Small intestine (tissue), 7 donors: ENCODE measurements around the gene GABBR1. TPM values are rescaled to one million over a fixed set of nuclear protein-coding genes. Genes with fewer than 3 reads are reported as not detected.

Experiments
- DNase-seq, 2 donors: peaks; one replicate each; pipeline versions ENCODE4 v3.0.0 to v3.0.0-alpha.2; 2013
- FAIRE-seq: peaks from 2 replicates; lab custom pipeline; 2012; peaks lifted over from hg19 to GRCh38; lab: Jason Lieb, UNC
- H3K27ac ChIP-seq, 3 donors: one replicate each; pipeline ENCODE4 v1.5.1; 2013; ENCODE audit warnings: low read length in 2 of 3, mild to moderate bottlenecking in 2 of 3, control low read depth in 1 of 3, inconsistent platforms in 1 of 3, low read depth in 1 of 3, moderate library complexity in 1 of 3
- H3K27me3 ChIP-seq, 3 donors: one replicate each; pipeline ENCODE4 v1.6.1; 2013; ENCODE audit warnings: low read length in 3 of 3, inconsistent platforms in 1 of 3; ENCODE audit not compliant: control insufficient read depth in 3 of 3, insufficient read depth in 3 of 3
- H3K36me3 ChIP-seq, 3 donors: one replicate each; pipeline ENCODE4 v1.6.1; 2013; ENCODE audit warnings: low read length in 3 of 3, inconsistent platforms in 1 of 3, low read depth in 1 of 3, mild to moderate bottlenecking in 1 of 3, moderate library complexity in 1 of 3; ENCODE audit not compliant: control insufficient read depth in 3 of 3, insufficient read depth in 2 of 3
- H3K4me1 ChIP-seq, 3 donors: one replicate each; pipeline ENCODE4 v1.6.1; 2013; ENCODE audit warnings: low read length in 2 of 3, inconsistent platforms in 1 of 3, low read depth in 1 of 3, mild to moderate bottlenecking in 1 of 3, moderate library complexity in 1 of 3; ENCODE audit not compliant: control insufficient read depth in 3 of 3, insufficient read depth in 2 of 3
- H3K4me3 ChIP-seq, 3 donors: one replicate each; pipeline ENCODE4 v1.5.1; 2013; ENCODE audit warnings: low read length in 3 of 3, control low read depth in 1 of 3, inconsistent platforms in 1 of 3, low read depth in 1 of 3, mild to moderate bottlenecking in 1 of 3, moderate library complexity in 1 of 3
- H3K9me3 ChIP-seq, 2 donors: one replicate each; pipeline ENCODE4 v1.6.1; 2013; ENCODE audit warnings: low read depth in 1 of 2, low read length in 1 of 2; ENCODE audit not compliant: control insufficient read depth in 2 of 2, insufficient read depth in 1 of 2
- WGBS, 3 donors: extraction: QIAGEN DNeasy Blood & Tissue Kit; methylation state at CpG; one replicate each; pipeline ENCODE4 v1.1.7; 2013; 5-methylcytosine and 5-hydroxymethylcytosine counted together
- polyA plus RNA-seq, 4 donors: library from polyadenylated mRNA; stranded (reverse) in 3 of 4; unstranded in 1 of 4; fragments of 200-250 nt in 3 of 4; fragments of 120-200 nt in 1 of 4; gene quantifications; one replicate each; pipeline versions ENCODE4 v1.2.1 to v1.2.3, GENCODE V29; 2013
- donor health status: healthy with polysubstance abuse.
- donor health status: control.
- donor health status: control.
- donor health status: Bipolar disorder and iron deficiency.
- donor health status: healthy.

Gene GABBR1
- polyA plus RNA-seq, 4 donors: 0.22 to 12.2 (median 7.1) TPM

- 27 to 30% (median 30%) methylated on average over 5 of the region's 5 CpGs for WGBS, 3 donors
- FAIRE-seq: no peak
- Histone ChIP-seq H3K27me3 (peaks cover 0 to 37% (median 12%) of the 10 kb centered on the region in 3 donors), H3K36me3 (no peaks in the 10 kb centered on the region), H3K4me3 (no peak overlapping the region), H3K9me3 (no peaks in the 10 kb centered on the region), H3K4me1 (peaks cover 0 to 4% (median 0%) of the 10 kb centered on the region in 3 donors), H3K27ac (peak overlapping the region in 1 of 3 donors; percentile 1)
- peak; percentile 54 to 58 for DNase-seq
Measured at GRCh38 chr6:29552512-29553051, 80.4 kb downstream of the GABBR1 start.

GRCh38 chr6:29547573-29547972 lies 85.4 kb downstream of the GABBR1 start:
- FAIRE-seq (no peak), DNase-seq (no peak)
- Histone ChIP-seq H3K9me3 (no peaks in the 10 kb centered on the region), H3K27me3 (peaks cover 0 to 6% (median 0%) of the 10 kb centered on the region in 3 donors), H3K27ac (no peak overlapping the region), H3K36me3 (no peaks in the 10 kb centered on the region), H3K4me1 (no peaks in the 10 kb centered on the region), H3K4me3 (no peak overlapping the region)
- 34 to 42% (median 38%) methylated on average over 3 of the region's 3 CpGs for WGBS, 3 donors

GRCh38 chr6:29537714-29538403 lies 95.1 kb downstream of the GABBR1 start:
- FAIRE-seq (no peak), DNase-seq (no peak)
- 65 to 75% (median 65%) methylated on average over 4 of the region's 4 CpGs for WGBS, 3 donors

GRCh38 chr6:29532320-29532951 lies 100.5 kb downstream of the GABBR1 start:
- H3K4me1 ChIP-seq: no peaks in the 10 kb centered on the region
- no peaks in the 10 kb centered on the region for H3K36me3 ChIP-seq
- H3K27me3 ChIP-seq: no peaks in the 10 kb centered on the region
- FAIRE-seq (no peak), DNase-seq (no peak)
- H3K27ac ChIP-seq: no peak overlapping the region
- no peak overlapping the region for H3K4me3 ChIP-seq
- 14 to 69% (median 34%) methylated on average over 2 of the region's 2 CpGs for WGBS, 3 donors
- no peaks in the 10 kb centered on the region for H3K9me3 ChIP-seq

More at GRCh38 chr6:29537714-29538403, 95.1 kb downstream of the GABBR1 start:
- Histone ChIP-seq H3K4me3 (no peak overlapping the region), H3K4me1 (no peaks in the 10 kb centered on the region), H3K36me3 (no peaks in the 10 kb centered on the region), H3K9me3 (no peaks in the 10 kb centered on the region), H3K27ac (no peak overlapping the region), H3K27me3 (no peaks in the 10 kb centered on the region)

DNA sequence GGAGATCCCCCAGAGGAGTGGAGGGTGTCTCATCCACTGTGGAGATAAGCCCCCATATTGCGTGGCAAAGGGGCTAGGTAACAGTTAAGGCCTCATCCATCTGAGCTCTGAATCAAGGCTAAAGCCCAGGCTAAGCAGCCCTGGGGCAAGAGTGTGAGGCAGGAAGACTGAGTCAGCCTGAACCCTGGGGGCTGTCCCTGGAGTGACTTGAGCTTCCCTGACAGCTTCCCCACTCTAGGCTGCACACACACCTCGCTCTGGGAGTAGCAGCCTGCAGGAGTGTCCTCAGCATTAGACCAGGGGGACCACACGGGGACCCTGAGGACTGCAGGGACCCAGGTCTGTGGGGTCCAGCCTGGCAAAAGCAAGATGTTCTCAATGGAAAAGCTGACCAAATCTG lies 101.3 kb downstream of the GABBR1 start:
- Histone ChIP-seq H3K9me3 (no peaks in the 10 kb centered on the region), H3K27ac (no peak overlapping the region), H3K4me3 (no peak overlapping the region), H3K27me3 (no peaks in the 10 kb centered on the region), H3K36me3 (no peaks in the 10 kb centered on the region), H3K4me1 (no peaks in the 10 kb centered on the region)
- FAIRE-seq (no peak), DNase-seq (no peak)
- 46 to 59% (median 52%) methylated on average over 3 of the region's 3 CpGs for WGBS, 3 donors

DNA sequence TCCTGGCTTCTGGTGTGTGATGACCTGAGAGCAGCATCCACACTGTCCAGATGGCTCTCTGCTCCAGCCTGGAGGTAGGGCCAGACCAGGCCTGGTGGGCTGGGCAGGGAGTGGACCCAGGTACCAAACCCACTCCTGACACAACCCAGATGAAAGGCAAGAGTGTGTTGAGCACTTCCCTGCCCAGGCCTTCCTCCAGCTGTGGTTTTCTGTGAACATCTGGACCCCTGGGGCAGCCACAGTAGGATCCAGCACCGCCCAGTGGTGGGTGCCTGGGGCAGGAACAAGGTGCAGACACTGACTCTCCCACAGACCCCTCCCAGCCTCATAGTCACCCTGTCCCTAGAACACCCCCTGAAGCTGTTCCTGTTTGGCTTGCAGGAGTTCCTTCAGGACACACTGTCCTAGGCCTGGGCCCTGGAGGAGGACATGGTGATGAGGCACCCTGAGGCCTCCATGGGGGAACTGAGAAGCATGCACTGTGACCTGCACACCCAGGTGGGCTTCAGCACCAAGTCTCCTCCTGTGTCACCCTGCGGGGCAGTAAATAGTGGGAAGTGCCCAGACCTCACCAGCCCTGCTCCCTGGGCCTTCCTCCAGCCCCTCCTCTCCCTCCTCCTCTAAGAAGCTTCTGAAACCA lies 102.2 kb downstream of the GABBR1 start:
- Histone ChIP-seq H3K9me3 (no peaks in the 10 kb centered on the region), H3K36me3 (no peaks in the 10 kb centered on the region), H3K27ac (no peak overlapping the region), H3K4me1 (no peaks in the 10 kb centered on the region), H3K27me3 (no peaks in the 10 kb centered on the region), H3K4me3 (no peak overlapping the region)
- 71 to 93% (median 85%) methylated on average over 2 of the region's 2 CpGs for WGBS, 3 donors
- DNase-seq: no peak
- no peak for FAIRE-seq

DNA sequence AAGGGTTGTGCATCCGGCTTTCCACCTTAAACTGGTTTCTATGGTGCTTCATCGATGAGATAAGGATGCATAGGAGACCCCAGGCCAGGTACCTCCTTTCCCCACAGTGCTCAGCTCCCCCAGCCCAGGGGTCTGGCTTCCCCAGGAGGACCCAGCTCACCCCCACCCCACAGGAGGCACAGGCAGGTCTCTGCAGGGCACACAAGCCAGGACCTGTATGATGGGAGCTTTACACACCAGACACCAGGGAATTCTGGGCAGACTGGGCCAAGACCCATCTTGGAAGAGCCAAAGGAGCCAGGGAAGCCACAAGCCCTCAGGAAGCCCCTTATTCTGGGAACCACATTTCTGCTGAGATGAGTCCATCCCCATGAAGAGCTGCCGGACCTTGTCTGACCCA lies 103.0 kb downstream of the GABBR1 start:
- no peaks in the 10 kb centered on the region for H3K27me3 ChIP-seq
- H3K27ac ChIP-seq: no peak overlapping the region
- 81 to 87% (median 82%) methylated on average over 3 of the region's 3 CpGs for WGBS, 3 donors
- H3K9me3 ChIP-seq: no peaks in the 10 kb centered on the region
- DNase-seq (no peak), FAIRE-seq (no peak)
- H3K4me1 ChIP-seq: no peaks in the 10 kb centered on the region
- H3K4me3 ChIP-seq: no peak overlapping the region
- no peaks in the 10 kb centered on the region for H3K36me3 ChIP-seq

DNA sequence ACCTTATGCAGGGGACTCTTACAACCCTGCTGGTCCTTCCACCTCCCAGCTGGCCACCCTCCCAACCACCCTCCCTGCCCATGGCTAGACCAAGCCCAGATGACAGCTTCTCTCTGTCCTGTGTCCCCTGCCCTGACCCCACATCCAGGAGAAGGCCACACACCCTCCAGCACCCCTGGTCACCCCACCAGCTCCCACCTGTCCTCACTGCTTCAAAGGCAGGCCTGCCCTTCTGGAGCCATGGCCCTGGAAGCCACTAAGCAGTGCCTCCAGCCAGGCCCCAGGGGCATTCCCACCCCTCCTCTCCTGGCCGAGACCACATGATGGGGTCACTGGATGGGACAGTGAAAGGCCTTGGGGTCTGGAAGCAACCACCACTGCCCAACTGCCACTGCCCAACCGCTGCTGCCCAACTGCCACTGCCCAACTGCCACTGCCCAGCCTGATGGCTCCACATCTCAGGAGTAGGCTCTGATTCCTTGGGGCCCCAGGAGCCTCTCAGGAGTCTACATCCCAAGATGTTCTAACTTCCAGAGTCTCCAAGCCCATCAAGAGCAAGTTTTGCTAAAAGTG lies 103.9 kb downstream of the GABBR1 start:
- WGBS, 3 donors: 75 to 87% (median 80%) methylated on average over 2 of the region's 2 CpGs
- Histone ChIP-seq H3K9me3 (no peaks in the 10 kb centered on the region), H3K27me3 (no peaks in the 10 kb centered on the region), H3K4me3 (no peak overlapping the region), H3K4me1 (no peaks in the 10 kb centered on the region), H3K36me3 (no peaks in the 10 kb centered on the region), H3K27ac (no peak overlapping the region)
- DNase-seq (no peak), FAIRE-seq (no peak)
